Endometrial microvascular endothelial cells (primary cell): ENCODE data around the gene PKP2. TPM values are rescaled to one million over a fixed set of nuclear protein-coding genes. Genes with fewer than 3 reads are reported as not detected.

ENCODE experiments used
- in situ Hi-C: cut with HindIII; loops from 2 replicates; pipeline ENCODE4 v1.10.0; 2017; ENCODE audit warnings: low sequenced_read_pairs, low pct_unique_long_range_greater_than_20kb; ENCODE audit errors: inconsistent ontology term
- total RNA-seq: library from RNA; depleted of rRNA; stranded (reverse); fragments of >200 nt; gene quantifications from one replicate; pipeline ENCODE4 v1.2.3, GENCODE V29; 2015; ENCODE audit errors: inconsistent ontology term

PKP2 gene
- total RNA-seq, 1 donor from 2014 or later = 1.6 TPM

DNA sequence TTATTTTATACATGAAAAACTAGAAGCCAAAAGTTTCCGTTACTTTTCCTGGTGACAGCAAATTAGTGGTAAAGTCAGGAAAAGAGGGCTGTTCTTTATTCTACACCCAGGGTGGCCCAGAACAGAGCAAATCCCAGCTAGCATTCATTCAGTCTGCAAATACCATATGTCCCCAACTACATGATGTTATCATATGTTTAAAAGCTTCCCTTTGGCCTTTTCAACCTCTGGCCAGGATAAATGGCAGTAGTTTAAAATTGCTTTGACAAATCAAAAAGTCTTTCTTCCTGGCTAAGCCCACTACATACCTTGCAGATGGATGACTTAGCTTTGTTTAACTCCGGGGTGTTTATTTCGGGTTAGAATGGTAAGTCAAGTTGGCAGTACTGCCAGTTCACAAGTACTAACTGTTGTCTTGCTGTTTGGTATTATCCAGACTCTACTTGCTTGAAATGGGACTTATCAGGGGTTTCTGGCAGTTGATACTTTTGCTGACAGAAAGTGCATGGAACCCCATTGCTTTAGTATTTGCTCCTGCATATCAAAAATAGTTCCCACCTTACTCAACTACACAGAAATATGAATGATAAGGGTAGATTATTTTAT is 69.7 kb downstream of the PKP2 start:
- in situ Hi-C loops = no loop called here

DNA sequence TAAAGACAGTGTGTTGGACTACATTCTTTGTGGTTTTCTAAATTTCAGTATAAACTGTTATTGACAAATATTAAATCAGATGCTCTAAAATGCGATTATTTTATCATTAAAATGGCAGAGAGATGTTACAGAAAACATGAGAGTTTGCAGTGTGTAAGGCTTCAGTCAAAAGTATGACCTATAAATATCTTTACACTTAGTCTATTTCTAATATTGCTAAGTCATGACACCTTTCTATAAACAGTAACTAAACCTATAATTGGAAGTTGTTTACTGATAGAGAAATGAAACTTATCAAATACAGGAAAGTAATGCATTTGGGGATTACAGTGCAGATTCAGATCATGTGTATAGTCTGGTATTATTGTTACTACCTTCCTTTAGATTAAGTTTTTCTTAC is 72.0 kb downstream of the PKP2 start:
- in situ Hi-C loops = no loop called here

- in situ Hi-C loops = no loop called here
These were observed 74.2 kb downstream of the PKP2 start for GRCh38 chr12:32822344-32822743.

DNA sequence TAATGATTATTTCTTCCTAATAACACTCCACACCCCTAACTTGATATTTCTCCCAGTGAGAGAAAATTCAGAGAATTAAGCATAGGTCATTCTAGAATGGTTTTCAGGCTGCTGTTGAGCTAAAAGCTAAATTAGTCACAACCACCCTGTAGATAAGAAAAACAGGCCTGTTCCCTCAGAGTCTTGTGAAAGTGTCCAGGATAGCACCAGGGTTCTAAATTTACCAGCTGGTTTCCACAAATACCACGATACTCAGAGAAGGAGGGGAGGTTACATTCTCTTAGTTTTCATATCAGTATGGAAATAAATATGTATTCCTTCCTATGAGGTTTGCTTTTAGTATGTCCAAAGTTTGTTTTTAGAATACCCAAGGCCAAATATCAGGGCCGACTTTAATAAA is 74.9 kb downstream of the PKP2 start:
- in situ Hi-C loops = no loop called here

- in situ Hi-C loops = no loop called here
These were observed 75.3 kb downstream of the PKP2 start for GRCh38 chr12:32821293-32821692.

- in situ Hi-C loops = no loop called here
These were observed 76.1 kb downstream of the PKP2 start for GRCh38 chr12:32820376-32820931.

- in situ Hi-C loops = no loop called here
These were observed 77.2 kb downstream of the PKP2 start for GRCh38 chr12:32819424-32819823.

DNA sequence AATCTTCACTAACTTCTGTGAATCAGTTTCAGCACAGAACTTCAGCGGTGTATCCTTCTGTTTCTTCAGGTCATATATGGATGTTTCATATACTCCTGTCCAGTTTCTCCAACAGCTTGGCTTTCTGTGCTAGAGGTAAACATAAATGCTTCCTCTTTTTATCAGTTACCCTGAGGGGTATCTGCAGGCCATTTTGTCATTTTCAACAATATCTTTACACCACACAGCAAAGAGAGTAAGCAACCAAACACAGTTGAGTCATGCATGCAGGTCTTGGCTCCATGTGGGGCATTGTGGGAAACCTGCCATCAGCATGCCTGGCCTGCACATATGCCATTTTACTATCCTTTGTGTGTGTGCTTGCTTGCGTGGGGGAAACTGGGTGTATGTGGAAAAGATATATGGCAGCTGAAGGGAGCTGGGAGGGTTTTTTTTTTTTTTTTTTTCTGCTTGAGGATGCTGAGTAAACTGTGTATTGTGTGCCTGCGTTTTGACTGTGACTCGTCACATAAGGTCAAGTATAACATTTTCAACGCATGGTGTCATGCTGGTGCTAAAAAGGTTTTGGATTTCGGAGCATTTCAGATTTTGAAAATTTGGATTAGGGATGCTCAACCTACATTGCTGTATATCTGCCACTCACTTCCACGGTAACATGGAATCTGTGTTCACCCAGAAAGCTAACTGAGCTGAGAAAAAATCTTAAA is 84.7 kb downstream of the PKP2 start:
- in situ Hi-C loops = no loop called here

- in situ Hi-C loops = no loop called here
These were observed 86.7 kb downstream of the PKP2 start for GRCh38 chr12:32809846-32810245.

DNA sequence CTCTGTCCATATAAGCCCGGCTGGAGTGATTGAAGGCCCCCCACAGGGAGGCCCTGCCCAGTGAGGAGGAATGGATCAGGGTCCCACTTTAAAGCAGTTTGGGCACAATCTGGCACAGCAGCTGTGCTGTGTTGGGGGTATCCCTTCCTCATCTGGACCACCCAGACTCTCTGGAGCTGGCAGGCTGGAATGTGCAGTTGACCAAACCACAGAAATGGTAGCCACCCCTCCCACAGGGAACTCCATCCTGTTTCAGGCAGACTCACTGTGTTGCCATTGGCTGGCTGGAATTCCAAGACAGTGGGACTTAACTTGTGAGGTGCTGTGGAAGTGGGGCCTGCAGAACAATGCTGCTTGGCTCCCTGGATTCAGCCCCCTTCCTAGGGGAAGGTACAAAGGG is 87.4 kb downstream of the PKP2 start:
- in situ Hi-C loops = no loop called here

DNA sequence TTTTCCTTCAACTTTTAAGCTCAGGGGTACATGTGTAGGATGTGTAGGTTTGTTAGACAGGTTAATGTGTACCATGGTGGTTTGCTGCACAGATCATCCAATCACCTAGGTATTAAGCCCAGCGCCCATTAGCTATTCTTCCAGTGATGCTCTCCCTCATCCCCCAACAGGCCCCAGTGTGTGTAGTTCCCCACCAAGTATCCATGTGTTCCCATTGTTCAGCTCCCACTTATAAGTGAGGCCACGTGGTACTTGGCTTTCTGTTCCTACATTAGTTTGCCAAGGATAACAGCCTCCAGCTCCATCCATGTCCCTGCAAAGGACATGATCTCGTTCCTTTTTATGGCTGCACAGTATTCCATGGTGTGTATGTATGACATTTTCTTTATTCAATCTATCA is 92.3 kb downstream of the PKP2 start:
- in situ Hi-C loops = no loop called here

DNA sequence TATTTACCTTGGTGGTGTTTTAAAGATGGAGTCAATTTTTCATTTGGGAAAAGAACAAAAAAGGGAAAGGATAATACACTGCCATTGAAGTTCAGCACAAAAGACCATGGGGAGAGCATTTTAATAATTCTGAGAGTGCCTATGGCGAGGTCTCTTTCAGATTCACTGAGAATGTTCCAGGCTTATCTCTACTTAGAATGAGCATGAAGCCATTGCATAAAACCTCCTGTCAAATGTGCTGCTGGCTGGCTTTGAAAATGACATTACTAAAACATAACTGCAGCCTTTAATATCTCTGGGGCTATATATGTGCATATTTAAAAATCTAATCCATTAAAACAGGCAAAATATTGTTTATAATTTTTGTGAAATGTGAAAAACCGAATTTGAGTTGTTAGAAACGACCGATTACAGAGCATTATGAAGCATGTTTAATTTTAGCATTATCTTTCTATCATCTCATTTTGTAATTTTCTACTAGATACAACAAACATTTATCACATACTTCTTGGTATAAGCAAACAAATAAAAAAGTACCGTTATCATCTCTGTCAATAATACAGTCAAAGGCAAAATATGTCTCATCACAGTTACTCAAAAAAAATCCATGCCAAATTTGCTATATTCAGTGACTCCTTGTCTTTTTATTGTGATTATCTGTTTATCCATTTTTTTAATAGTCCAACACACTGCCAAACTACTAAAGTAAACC is 95.2 kb downstream of the PKP2 start:
- in situ Hi-C loops = no loop called here

- in situ Hi-C loops = no loop called here
These were observed 102.3 kb downstream of the PKP2 start for GRCh38 chr12:32794281-32794680.

- in situ Hi-C loops = no loop called here
These were observed 106.7 kb downstream of the PKP2 start for GRCh38 chr12:32789916-32790315.

DNA sequence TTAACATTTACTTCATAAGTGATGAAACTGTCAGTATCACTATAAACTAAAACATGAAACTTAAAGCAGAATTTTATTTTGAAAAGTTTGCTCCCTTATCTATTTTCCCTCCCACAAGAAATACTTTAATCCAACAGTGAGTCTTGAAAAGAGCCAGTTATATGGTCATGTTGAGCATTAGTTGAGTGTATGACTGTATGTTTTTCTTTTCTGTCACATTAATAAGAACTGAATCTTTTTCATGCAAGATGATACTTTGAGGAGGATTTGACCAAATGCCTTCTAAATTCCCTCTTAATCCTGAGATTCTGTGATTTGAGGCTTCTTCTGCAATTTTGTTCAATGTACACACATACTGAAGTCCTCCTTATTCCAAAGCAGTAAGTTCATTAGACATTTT is 107.1 kb downstream of the PKP2 start:
- in situ Hi-C loops = no loop called here

GRCh38 chr12:32788405-32788804 is 108.2 kb downstream of the PKP2 start:
- in situ Hi-C loops = no loop called here

DNA sequence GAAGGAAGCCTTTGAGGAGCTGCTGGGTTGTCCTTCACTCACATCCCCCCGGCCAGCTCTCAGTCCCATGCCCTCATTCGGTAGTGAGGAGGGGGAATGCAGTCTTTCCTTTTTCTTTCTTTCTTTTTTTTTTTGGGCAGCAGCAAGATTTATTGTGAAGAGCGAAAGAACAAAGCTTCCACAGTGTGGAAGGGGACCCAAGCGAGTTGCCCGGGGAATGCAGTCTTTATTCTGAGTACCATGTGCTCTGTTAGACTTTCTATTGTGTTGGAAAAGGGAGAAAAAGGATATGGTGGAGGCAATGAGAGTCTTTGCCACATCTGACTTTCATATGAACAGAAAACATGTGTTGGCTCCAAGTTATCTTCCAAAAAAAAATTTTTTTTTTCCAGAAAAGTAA is 111.0 kb downstream of the PKP2 start:
- in situ Hi-C loops = no loop called here

DNA sequence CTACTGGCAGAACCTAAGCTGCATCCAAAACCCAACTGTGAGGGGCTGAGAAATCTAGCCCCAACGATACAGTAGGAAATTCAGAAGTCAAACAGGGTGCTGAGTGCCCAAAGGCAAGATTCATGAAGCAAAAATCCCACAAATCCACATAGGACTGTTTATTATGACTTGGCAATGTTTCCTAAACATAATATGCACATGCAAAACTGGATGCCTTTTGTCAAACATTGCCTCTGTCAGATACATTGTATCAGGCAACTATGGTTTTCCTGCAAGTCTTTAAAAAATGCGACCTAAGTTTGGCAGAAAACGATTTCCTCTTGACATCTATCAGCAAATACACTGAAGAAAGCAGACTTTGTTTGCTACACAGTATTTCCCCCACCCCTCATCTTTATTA is 113.5 kb downstream of the PKP2 start:
- in situ Hi-C loops = no loop called here

GRCh38 chr12:32780071-32780470 is 116.5 kb downstream of the PKP2 start:
- in situ Hi-C loops = no loop called here

GRCh38 chr12:32777691-32778175 is 118.8 kb downstream of the PKP2 start:
- in situ Hi-C loops = no loop called here
